Transverse colon (tissue), 4 donors: Measurements from ENCODE around the gene HPSE2. TPM values are rescaled to one million over a fixed set of nuclear protein-coding genes. Genes with fewer than 3 reads are reported as not detected.
"Not testable (repeated sequence)": the region's sequence is repeated elsewhere in the genome, so short reads cannot be mapped to it uniquely, and the experiment has no call there.

ENCODE experiments used
- DNase-seq: peaks from one replicate; pipeline ENCODE4 v3.0.0-alpha.2; 2019
- H3K27ac ChIP-seq, 4 donors: fragments of 200-600 bp; sonication (generic); 2 replicates each; pipeline ENCODE4 v1.5.1; 2016 to 2018; ENCODE audit warnings: inconsistent platforms in 4 of 4
- H3K27me3 ChIP-seq: fragments of 200-600 bp; sonication (generic); 2 replicates; pipeline ENCODE4 v1.5.1; 2017; ENCODE audit warnings: inconsistent platforms
- H3K36me3 ChIP-seq, 4 donors: fragments of 200-600 bp; sonication (generic); 2 replicates each; pipeline ENCODE4 v1.5.1; 2017 to 2019; ENCODE audit warnings: inconsistent platforms in 4 of 4
- H3K4me1 ChIP-seq, 4 donors: fragments of 200-600 bp; sonication (generic); 2 replicates each; pipeline ENCODE4 v1.5.1; 2017 to 2020; ENCODE audit warnings: inconsistent platforms in 4 of 4
- H3K4me3 ChIP-seq, 4 donors: fragments of 200-600 bp; sonication (generic); 1 replicate in 1 of 4; 2 replicates in 3 of 4; pipeline versions ENCODE4 v1.5.1 to v1.6.1; 2017 to 2019; ENCODE audit warnings: inconsistent platforms in 4 of 4
- H3K9me3 ChIP-seq, 2 donors: fragments of 200-600 bp; sonication (generic); 2 replicates each; pipeline ENCODE4 v1.5.1; 2017 to 2019; ENCODE audit warnings: inconsistent platforms in 2 of 2
- EP300 ChIP-seq: sonication (generic); formaldehyde crosslinking; IDR thresholded peaks from one replicate; pipeline ENCODE4 v1.6.1; 2017; ENCODE audit warnings: antibody characterized with exemption, low read depth
- POLR2A ChIP-seq: fragments of 450-650 bp; IDR thresholded peaks from one replicate; pipeline ENCODE4 v1.6.1; 2016; ENCODE audit warnings: antibody characterized with exemption, mild to moderate bottlenecking, moderate library complexity
- POLR2AphosphoS5 ChIP-seq, 3 donors: sonication (generic); formaldehyde crosslinking; IDR thresholded peaks; one replicate each; pipeline ENCODE4 v1.6.1; 2016; ENCODE audit warnings: antibody characterized with exemption in 3 of 3
- WGBS, 2 donors: methylation state at CpG; one replicate each; pipeline ENCODE4 v1.1.5; 2018; ENCODE audit warnings: low coverage in 1 of 2; 5-methylcytosine and 5-hydroxymethylcytosine counted together
- in situ Hi-C, 4 donors: fragments of 200-750 bp; cut with MboI; loops; one replicate each; pipeline versions ENCODE4 v1.15.0 to v1.15.1; 2017; ENCODE audit warnings: low sequenced_read_pairs in 3 of 4, low pct_ligation_motif_present in 1 of 4, low pct_unique_long_range_greater_than_20kb in 1 of 4
- intact Hi-C: fragments of 100-400 bp; cut with DNase I; formaldehyde crosslinking; loops from one replicate; pipeline ENCODE4 v1.15.1; 2023; ENCODE audit warnings: low total_unique reads
- total RNA-seq, 4 donors: library from RNA; depleted of rRNA; stranded (reverse); fragments of >200 nt; gene quantifications; one replicate each; pipeline ENCODE4 v1.1.0, GENCODE V29; 2016
- TF ChIP-seq, protein P1 (sequence below), 5 experiments: fragments of 200-600 bp in 3 of 5; fragments of 450-650 bp in 2 of 5; sonication (generic) in 3 of 5; IDR thresholded peaks; 1 replicate in 2 of 5; 2 replicates in 3 of 5; pipeline ENCODE4 v1.5.1; 2016 to 2017; ENCODE audit warnings: antibody characterized with exemption in 5 of 5, inconsistent platforms in 3 of 5, mild to moderate bottlenecking in 2 of 5, moderate library complexity in 1 of 5

Gene HPSE2
- total RNA-seq, 4 donors from 2014 or later: 2.2 to 3.0 TPM; not detected in 2

DNA sequence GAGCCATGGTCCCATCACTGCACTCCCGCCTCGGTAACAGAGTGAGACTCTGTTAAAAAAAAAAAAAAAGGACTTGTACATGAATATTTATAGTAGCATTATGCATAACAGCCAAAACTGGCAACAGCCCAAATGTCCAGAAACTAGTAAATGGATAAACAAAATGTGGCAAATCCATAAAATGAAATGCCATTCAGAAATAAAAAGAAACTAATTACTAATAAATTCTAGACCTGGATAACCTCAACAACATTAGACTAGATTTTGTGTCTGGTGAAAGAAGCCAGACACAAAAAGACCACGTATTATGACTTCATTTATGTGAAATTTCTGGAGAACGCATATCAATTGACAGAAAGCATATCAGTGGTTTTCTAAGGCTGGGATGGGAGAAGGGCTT is 74.5 kb downstream of the HPSE2 start:
- TF ChIP-seq, protein P1, sequence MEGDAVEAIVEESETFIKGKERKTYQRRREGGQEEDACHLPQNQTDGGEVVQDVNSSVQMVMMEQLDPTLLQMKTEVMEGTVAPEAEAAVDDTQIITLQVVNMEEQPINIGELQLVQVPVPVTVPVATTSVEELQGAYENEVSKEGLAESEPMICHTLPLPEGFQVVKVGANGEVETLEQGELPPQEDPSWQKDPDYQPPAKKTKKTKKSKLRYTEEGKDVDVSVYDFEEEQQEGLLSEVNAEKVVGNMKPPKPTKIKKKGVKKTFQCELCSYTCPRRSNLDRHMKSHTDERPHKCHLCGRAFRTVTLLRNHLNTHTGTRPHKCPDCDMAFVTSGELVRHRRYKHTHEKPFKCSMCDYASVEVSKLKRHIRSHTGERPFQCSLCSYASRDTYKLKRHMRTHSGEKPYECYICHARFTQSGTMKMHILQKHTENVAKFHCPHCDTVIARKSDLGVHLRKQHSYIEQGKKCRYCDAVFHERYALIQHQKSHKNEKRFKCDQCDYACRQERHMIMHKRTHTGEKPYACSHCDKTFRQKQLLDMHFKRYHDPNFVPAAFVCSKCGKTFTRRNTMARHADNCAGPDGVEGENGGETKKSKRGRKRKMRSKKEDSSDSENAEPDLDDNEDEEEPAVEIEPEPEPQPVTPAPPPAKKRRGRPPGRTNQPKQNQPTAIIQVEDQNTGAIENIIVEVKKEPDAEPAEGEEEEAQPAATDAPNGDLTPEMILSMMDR (IDR thresholded peaks at IDR 0.05): no peak
- no peak for TF ChIP-seq EP300
- TF ChIP-seq POLR2AphosphoS5 (IDR thresholded peaks at IDR 0.05): no peak
- no peak for TF ChIP-seq POLR2A
- no peak overlapping the region for H3K27ac ChIP-seq
- intact Hi-C loops: no loop called here
- 58 to 62% methylated on average over 4 of the region's 4 CpGs for WGBS, 2 donors
- H3K36me3 ChIP-seq: no peaks in the 10 kb centered on the region
- peaks cover 0 to 5% (median 0%) of the 10 kb centered on the region in 4 donors for H3K4me1 ChIP-seq
- H3K27me3 ChIP-seq: no peaks in the 10 kb centered on the region
- no peaks in the 10 kb centered on the region for H3K9me3 ChIP-seq
- DNase-seq: no peak
- H3K4me3 ChIP-seq: no peak overlapping the region
- in situ Hi-C loops: no loop called here

DNA sequence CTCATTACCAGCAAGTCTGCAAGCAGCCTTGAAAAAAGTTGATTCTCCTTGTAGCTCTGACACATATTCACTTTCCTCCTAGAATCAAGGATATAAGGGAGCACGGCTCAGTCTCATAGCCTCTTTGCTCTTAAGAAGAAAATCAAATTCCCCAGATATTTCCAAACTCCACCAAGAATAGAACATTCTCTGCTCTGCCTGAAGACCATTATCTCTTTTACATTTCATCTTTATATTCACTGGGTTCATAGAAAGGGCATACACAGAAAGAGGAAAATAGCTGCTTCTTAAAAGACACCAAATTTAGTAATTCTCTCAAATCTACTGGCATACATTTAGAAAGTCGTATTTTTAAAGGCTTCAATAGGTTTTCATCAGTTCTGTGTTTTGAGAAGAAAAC is 92.0 kb downstream of the HPSE2 start:
- TF ChIP-seq, protein P1 (IDR thresholded peaks at IDR 0.05): no peak
- TF ChIP-seq EP300: no peak
- no peak for TF ChIP-seq POLR2A
- no peak for TF ChIP-seq POLR2AphosphoS5 (IDR thresholded peaks at IDR 0.05)
- Histone ChIP-seq H3K9me3 (no peaks in the 10 kb centered on the region), H3K4me3 (no peak overlapping the region), H3K27me3 (no peaks in the 10 kb centered on the region), H3K4me1 (peaks cover 0 to 10% (median 4%) of the 10 kb centered on the region in 4 donors), H3K27ac (no peak overlapping the region), H3K36me3 (no peaks in the 10 kb centered on the region)
- 56 to 63% methylated on average over 2 of the region's 2 CpGs for WGBS, 2 donors
- intact Hi-C loops: no loop called here
- DNase-seq: no peak
- in situ Hi-C loops: no loop called here

DNA sequence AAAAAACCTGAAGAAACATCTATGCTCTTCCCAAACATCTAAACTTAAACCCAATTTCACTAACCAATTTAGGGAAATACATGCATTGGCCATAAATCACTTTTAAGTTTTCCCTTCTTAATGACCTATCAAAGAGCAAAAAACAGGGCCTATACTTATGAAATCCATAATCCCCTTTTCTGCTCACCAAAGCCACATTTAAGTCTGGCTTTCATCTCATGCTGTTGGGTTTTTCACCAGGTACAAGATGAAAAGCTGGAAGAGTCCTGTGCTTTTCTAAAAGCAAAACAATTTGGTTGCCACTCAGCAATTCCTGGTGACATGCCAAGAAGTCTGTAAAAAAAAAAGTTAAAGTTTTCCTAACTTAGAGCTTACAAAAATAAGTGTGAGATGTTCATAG is 92.6 kb downstream of the HPSE2 start:
- no peaks in the 10 kb centered on the region for H3K36me3 ChIP-seq
- no peak for TF ChIP-seq EP300
- TF ChIP-seq POLR2AphosphoS5 (IDR thresholded peaks at IDR 0.05): no peak
- TF ChIP-seq, protein P1 (IDR thresholded peaks at IDR 0.05): no peak
- TF ChIP-seq POLR2A: no peak
- intact Hi-C loops (no loop called here), in situ Hi-C loops (no loop called here)
- H3K27me3 ChIP-seq: no peaks in the 10 kb centered on the region
- H3K4me3 ChIP-seq: no peak overlapping the region
- no peak for DNase-seq
- H3K9me3 ChIP-seq: no peaks in the 10 kb centered on the region
- H3K27ac ChIP-seq: peak overlapping the region in 1 of 4 donors; percentile 14
- peaks cover 0 to 10% (median 4%) of the 10 kb centered on the region in 4 donors for H3K4me1 ChIP-seq

DNA sequence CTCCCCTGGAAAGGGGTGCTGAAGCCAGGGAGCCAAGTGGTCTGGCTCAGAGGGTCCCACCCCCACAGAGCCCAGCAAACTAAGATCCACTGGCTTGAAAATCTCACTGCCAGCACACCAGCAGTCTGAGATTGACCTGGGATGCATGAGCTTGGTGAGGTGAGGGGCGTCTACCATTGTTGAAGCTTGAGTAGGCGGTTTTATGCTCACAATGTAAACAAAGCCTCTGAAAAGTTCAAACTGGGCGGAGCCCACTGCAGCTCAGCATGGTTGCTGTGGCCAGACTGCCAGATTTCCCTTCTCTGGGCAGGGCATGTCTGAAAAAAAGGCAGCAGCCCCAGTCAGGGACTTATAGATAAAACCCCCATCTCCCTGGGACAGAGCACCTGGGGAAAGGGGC is 102.8 kb downstream of the HPSE2 start:
- H3K4me1 ChIP-seq, H3K4me3 ChIP-seq, H3K36me3 ChIP-seq, H3K27me3 ChIP-seq, H3K9me3 ChIP-seq, DNase-seq, intact Hi-C loops, in situ Hi-C loops, H3K27ac ChIP-seq: not testable (repeated sequence)
- 47% methylated on average over 3 of the region's 3 CpGs; no CpG with 5 or more reads in 1 of the 2 donors for WGBS, 2 donors

DNA sequence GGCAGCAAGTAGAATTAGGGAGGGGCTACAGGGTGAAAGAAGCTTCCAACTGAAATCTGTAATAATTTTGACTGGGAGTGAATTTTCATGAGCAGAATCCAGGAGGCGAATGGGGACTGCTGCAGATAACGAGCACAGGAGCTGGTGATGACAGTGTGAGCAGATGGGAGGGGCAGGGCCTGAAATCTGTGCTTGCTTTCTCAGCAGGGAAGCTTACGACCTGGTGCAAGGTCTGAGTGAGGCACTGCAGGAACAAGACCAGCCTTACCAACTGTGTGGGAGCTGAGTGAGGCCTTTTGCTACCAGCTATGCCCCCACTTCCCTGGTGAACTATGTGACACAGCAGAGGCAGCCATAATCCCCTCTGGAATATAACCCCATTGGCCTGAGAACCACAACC is 109.8 kb downstream of the HPSE2 start:
- H3K27ac ChIP-seq: no peak overlapping the region
- in situ Hi-C loops: no loop called here
- H3K4me3 ChIP-seq: no peak overlapping the region
- no peak for TF ChIP-seq POLR2A
- no peak for TF ChIP-seq EP300
- no peak for TF ChIP-seq POLR2AphosphoS5 (IDR thresholded peaks at IDR 0.05)
- TF ChIP-seq, protein P1 (IDR thresholded peaks at IDR 0.05): no peak
- H3K9me3 ChIP-seq: no peaks in the 10 kb centered on the region
- H3K36me3 ChIP-seq: no peaks in the 10 kb centered on the region
- DNase-seq: no peak
- intact Hi-C loops: no loop called here
- H3K4me1 ChIP-seq: no peaks in the 10 kb centered on the region
- 54% methylated on average over 3 of the region's 3 CpGs; no CpG with 5 or more reads in 1 of the 2 donors for whole genome bisulfite sequencing, 2 donors
- no peaks in the 10 kb centered on the region for H3K27me3 ChIP-seq
